Activated T-helper 1 cell treated with anti-CD3 and anti-CD28 coated beads, Interleukin-2, amount 50 U/mL, for 16 hours (primary cell): ENCODE measurements around the gene FTMT.
"Not testable (repeated sequence)": the region's sequence is repeated elsewhere in the genome, so short reads cannot be mapped to it uniquely, and the experiment has no call there.

Experiments used
- DNase-seq, 2 donors: peaks; one replicate each; pipeline ENCODE4 v3.0.0-alpha.2; 2020; ENCODE audit warnings: low read depth in 1 of 2, low spot score in 1 of 2

FTMT gene

GRCh38 chr5:121851643-121852574 is at the start of gene FTMT:
Gene FTMT, plus strand, starts transcription at chr5:121851882. Its CDS starts 82 bp downstream, at chr5:121851964.
- DNase-seq, result no peak

GRCh38 chr5:121805251-121805650 is 46.4 kb upstream of the FTMT start:
- DNase-seq, result not testable (repeated sequence)

GRCh38 chr5:121805911-121806310 is 45.8 kb upstream of the FTMT start:
- DNase-seq, result no peak

- DNase-seq, result no peak
Observed at GRCh38 chr5:121816164-121816563, 35.5 kb upstream of the FTMT start.

DNA sequence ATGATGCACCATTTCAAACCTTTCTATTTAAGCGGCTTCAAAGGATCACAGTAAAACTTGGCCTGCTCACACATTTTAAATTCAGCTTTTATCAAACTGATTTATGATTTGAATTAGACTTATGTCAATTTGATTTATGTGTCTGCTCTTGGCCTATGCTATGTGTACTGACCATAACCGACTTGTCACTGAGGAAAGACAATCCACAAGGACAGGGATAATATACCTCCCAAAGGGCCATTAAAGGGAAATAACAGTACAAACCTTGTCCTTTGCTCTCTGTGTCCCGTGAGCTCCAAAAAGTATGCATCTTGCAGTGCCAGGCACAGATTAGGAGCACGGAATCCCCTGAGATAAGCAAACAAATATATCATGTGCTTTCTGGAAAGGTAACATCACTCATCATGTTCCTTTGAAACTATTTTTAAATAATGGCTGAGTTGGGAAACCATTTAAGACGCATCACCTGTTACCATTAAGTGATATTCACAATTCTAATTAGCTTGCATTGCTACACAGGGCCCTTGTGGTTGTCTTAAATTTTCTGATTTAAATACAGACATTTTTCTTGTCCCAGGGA is 31.9 kb upstream of the FTMT start:
- DNase-seq, result no peak

DNA sequence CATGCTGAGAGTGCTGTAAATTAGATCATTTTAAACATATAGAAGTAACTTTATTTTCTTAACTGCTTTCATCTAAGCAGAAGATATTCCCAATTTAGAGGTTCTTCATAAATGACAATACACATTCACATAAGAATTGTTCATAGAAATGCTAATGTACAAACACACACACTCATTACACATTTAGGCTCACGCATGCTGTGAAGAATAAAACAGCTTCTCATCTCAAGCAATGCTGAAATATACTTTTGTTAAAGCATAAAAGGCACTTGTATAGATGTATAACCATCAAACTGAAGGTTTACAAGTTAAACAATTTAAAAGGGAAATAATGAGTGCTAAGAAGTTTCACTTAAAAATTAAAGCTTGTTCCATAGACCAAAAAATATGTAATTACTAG is 18.1 kb upstream of the FTMT start:
- no peak for DNase-seq

DNA sequence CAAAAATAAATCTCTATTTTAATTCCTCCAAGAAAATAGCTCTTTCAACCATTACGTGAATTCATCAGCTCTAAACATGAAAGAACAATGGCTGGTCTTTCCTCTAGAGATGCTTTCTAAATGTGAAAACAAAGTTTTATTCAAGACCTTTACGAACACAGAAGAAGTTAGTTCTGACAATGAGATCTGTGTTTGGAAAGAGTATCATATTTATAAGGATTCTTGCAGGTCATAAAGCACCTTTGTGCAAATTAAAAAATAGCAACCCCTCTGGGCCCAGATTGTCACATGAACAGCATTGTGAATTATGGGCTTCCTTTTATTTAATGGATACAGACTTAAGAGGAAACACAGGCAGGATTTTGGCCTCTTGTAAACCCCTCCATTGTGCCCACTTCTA is 17.7 kb upstream of the FTMT start:
- DNase-seq, result no peak

DNA sequence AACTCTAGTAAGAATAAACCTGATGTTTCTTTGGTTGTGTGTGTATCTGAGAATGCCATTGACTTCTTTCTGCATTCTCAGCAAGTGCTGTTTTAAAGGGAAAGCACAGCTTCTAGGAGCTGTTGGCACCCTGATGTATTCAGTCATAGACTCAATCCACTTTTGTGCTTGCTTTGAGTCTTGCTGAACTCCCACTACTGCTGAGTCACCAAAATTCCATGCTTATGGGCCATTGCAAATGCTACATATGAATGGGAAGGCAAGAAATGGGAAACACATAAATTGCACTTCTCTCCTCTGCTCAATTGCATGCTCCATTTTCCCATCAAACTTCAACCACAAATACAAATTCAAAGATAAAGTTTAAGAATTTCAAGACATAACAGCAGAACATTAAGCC is 9.8 kb upstream of the FTMT start:
- no peak for DNase-seq

- no peak for DNase-seq
Observed at GRCh38 chr5:121850272-121850671, 1.4 kb upstream of the FTMT start.

GRCh38 chr5:121853850-121854249 is 2.2 kb downstream of the FTMT start:
- no peak for DNase-seq

GRCh38 chr5:121862801-121863200 is 11.1 kb downstream of the FTMT start:
- DNase-seq, result no peak

- DNase-seq, result no peak
Observed at GRCh38 chr5:121863753-121864285, 12.1 kb downstream of the FTMT start.

DNA sequence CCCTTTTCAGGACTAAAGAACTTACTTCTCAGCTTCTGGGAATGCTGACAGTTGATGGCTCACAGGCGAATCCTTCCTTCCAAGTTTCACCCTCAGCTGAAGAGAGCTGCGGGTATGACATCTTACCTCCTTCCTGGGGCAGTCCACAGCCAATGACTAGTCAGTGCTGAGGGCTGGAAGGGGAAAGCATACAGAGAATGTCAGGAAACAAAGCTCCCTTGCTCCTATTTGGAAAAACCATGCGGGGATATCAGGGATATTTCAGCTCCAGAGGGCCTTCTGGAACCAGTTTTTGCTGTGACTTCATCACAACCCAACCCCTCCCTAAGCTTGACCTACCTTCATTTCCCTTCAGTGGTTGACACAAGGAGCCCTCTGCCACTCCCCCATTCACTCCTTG is 15.7 kb downstream of the FTMT start:
- DNase-seq, result no peak

DNA sequence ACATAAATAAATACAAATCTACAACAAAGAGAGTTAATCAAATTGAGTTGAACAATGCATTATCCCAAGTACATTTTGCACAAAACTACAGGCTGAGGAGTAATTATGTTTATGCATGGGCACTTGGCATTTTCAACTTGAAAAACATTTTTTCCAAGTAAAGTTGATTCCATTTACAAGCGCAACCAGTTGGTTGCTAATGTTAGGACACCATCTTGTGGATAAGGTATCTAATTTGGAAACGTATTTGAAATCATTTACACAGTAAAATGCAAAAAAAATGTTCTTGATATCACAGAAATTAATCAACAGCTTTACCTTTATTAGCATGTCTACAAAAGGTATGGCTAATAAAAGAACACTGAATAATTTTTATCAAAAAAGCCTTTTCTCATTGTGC is 18.8 kb downstream of the FTMT start:
- no peak for DNase-seq

DNA sequence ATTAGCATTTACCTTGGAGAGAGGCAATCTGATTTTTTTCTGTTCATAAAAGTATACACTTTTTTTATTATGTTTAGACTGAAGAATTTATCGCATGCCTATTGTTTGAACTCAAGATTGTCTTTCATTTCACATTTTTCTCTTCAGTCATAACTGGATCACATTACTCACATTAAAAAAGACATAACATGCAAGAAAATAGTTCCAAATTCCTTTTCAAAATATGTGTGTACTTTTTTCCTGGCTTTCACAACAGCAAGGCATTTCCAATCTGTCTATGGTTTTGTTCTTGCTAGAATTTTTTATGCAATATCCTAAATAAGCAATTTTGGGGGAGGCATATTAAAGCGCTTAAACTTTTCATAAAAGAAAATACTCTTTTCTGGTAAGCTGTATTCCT is 21.2 kb downstream of the FTMT start:
- no peak for DNase-seq

DNA sequence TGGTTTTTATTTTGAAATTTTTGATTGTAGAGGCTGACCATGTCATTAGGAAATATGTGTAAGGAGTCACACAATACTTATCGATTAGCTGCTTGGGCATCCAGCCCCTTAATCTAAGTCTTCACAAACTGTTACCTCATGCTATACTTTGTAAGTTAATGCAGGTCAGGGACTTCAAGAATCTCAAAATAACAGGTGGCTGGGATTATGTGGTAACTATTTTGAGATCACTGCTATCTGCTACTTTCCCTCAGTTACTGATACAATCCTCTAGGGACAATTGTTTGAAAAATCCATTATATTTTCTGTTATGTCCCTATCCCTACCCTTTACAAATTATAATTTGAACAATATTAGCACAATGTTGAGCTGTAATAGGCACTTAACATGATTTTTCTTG is 21.7 kb downstream of the FTMT start:
- no peak for DNase-seq

DNA sequence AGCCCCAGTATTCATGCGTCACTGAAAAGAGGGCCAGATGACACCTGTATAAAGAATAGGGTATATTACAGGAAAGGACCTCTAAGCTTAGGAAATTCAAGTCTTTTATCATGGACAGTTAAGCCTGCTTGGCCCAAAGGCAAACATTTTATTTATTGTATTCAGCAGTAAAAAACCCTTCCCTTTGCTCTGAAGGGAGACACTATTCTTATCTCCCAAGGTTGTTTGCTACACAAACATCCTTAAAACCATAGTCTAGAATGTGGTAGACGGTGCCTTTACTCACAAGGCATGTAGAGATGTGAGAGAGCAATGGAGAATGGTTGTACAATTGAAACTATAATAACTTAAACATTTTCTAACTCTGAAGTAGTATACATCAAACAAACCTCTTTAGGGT is 33.9 kb downstream of the FTMT start:
- no peak for DNase-seq

DNA sequence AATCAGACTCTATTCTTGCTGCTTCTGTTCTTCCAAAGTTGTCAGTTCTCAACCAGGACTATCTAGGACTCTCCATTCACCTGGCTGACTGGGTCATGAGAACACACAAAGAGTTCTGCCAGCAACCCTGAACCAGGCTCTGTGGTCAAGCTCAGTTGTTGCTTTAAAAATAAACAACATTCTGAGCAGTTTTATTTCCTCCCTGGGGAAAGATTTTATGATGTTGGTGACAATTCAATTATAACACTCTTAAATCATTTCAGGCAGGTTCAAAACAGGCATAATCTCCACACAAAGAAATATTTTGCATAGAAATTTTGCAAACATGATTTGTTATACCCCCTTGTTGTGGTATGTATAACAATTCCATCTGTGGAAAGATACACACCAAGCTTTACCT is 36.0 kb downstream of the FTMT start:
- DNase-seq, result no peak

GRCh38 chr5:121890297-121890858 is 38.7 kb downstream of the FTMT start:
- DNase-seq, result no peak

DNA sequence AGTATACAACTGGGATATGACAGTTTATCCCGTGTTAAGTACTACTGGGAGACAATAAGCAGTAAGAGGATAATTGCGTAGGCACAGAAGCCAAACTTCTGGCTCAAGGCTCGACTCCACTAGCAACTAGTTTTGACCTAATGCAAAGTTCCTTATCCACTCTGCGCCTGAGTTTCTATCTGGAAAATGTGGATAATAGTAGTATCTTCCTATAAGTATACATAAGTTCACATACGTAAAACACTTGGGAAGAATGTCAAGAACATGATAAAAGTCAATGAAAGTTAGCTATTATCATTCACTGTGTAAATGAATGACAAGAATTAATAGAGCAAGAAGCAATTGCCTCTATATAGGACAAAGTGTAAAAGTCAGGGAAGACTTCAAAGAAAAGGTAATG is 45.7 kb downstream of the FTMT start:
- no peak for DNase-seq

GRCh38 chr5:121899346-121899745 is 47.7 kb downstream of the FTMT start:
- DNase-seq, result no peak
